ENCODE data around the gene TMEM214.

DNA sequence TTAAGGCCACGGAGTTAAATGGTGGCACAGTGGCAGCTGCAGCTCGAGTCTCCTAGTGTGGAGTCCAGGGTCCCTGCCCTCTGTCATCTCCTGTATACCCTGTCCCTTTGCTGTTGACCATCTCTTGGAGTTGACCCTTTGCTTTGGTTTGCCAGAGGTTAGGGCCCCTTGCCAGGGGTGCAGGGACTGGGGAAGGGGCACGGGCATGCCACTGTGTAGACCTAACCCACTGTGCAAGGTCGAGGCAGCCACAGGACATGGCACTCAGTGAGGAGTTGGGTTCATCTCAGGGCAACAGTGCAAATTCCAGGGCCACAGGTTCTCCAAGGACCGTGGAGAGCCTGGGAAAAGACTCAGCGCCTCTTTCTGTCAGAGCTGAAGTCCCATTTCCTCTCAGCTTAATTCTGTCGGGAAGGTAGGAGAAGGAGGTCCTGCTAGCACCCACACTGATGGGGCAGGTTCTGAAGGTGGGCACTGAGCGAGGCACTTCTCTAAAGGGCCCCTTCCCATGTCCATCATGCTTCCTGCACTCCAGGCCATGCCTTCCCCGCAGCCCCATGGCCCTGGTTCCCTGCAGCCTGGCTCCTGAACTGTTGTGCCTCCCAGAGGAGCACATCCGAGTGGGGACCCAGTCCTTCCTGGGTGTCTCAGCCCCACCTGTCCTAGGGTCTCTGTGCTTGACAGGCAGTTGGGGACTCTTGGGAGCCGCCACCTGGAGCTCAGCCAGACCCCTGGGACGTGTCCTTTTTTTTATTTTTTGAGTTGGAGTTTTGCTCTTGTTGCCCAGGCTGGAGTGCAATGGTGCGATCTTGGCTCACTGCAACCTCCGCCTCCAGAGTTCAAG is 56.6 kb downstream of the TMEM214 start:
- no peak for TF ChIP-seq EP300 (conservative IDR thresholded peaks at IDR 0.05; ENCODE audit: poor library complexity, severe bottlenecking)
- TF ChIP-seq, protein P1, sequence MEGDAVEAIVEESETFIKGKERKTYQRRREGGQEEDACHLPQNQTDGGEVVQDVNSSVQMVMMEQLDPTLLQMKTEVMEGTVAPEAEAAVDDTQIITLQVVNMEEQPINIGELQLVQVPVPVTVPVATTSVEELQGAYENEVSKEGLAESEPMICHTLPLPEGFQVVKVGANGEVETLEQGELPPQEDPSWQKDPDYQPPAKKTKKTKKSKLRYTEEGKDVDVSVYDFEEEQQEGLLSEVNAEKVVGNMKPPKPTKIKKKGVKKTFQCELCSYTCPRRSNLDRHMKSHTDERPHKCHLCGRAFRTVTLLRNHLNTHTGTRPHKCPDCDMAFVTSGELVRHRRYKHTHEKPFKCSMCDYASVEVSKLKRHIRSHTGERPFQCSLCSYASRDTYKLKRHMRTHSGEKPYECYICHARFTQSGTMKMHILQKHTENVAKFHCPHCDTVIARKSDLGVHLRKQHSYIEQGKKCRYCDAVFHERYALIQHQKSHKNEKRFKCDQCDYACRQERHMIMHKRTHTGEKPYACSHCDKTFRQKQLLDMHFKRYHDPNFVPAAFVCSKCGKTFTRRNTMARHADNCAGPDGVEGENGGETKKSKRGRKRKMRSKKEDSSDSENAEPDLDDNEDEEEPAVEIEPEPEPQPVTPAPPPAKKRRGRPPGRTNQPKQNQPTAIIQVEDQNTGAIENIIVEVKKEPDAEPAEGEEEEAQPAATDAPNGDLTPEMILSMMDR (IDR thresholded peaks at IDR 0.05; ENCODE audit: poor library complexity, severe bottlenecking) = no peak
- TF ChIP-seq, protein P2, sequence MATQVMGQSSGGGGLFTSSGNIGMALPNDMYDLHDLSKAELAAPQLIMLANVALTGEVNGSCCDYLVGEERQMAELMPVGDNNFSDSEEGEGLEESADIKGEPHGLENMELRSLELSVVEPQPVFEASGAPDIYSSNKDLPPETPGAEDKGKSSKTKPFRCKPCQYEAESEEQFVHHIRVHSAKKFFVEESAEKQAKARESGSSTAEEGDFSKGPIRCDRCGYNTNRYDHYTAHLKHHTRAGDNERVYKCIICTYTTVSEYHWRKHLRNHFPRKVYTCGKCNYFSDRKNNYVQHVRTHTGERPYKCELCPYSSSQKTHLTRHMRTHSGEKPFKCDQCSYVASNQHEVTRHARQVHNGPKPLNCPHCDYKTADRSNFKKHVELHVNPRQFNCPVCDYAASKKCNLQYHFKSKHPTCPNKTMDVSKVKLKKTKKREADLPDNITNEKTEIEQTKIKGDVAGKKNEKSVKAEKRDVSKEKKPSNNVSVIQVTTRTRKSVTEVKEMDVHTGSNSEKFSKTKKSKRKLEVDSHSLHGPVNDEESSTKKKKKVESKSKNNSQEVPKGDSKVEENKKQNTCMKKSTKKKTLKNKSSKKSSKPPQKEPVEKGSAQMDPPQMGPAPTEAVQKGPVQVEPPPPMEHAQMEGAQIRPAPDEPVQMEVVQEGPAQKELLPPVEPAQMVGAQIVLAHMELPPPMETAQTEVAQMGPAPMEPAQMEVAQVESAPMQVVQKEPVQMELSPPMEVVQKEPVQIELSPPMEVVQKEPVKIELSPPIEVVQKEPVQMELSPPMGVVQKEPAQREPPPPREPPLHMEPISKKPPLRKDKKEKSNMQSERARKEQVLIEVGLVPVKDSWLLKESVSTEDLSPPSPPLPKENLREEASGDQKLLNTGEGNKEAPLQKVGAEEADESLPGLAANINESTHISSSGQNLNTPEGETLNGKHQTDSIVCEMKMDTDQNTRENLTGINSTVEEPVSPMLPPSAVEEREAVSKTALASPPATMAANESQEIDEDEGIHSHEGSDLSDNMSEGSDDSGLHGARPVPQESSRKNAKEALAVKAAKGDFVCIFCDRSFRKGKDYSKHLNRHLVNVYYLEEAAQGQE (IDR thresholded peaks at IDR 0.05; ENCODE audit: borderline replicate concordance) = no peak
- no peak for TF ChIP-seq POLR2AphosphoS5 (IDR thresholded peaks at IDR 0.05)
- no peak for TF ChIP-seq SMC3 (conservative IDR thresholded peaks at IDR 0.05; ENCODE audit: poor library complexity)
- no peak for TF ChIP-seq RAD21 (conservative IDR thresholded peaks at IDR 0.05)
- no peak for TF ChIP-seq EZH2 (IDR thresholded peaks at IDR 0.05; ENCODE audit: borderline replicate concordance, insufficient read depth, low read length, poor library complexity, severe bottlenecking)
- no peak for TF ChIP-seq TAF1 (IDR thresholded peaks at IDR 0.05; ENCODE audit: low read depth)
- TF ChIP-seq MXI1 (conservative IDR thresholded peaks at IDR 0.05; ENCODE audit: poor library complexity, severe bottlenecking) = no peak
